ENCODE measurements around the gene RGL4. TPM values are rescaled to one million over a fixed set of nuclear protein-coding genes. Genes with fewer than 3 reads are reported as not detected.

Gene RGL4
- total RNA-seq, 3 donors from 2014 or later (not counting 1 experiment from before 2014, with no cell fraction given), result 11.6 to 14.5 (median 12.7) TPM

DNA sequence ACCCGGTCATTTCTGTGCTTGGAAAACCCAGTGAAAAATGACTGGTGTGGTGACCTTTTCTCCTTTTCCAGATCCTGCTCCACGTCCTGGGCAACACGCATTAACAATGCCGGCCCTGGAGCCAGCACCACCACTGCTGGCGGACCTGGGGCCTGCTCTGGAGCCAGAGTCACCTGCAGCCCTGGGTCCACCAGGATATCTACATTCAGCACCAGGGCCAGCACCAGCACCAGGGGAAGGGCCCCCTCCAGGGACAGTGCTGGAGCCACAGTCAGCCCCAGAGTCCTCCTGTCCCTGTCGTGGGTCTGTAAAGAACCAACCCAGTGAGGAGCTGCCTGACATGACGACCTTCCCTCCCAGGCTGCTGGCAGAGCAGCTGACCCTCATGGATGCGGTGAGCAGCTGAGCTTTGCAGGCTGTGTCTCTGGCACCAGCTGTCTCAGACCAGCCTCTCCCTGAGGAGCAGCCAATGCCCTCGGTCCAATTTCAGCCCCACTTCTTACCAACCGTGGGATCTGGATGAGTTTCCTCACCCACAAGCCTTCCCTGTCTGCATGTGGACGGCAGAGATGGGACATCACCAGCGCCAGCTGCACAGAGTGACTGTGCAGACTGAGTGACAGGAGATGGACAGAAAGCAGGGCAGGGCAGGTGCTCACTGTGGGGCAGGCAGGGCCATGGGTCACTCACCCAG lies 1.9 kb downstream of the RGL4 start:
- Mint-ChIP-seq H3K9me3 (no peaks in the 10 kb centered on the region), H3K36me3 (no peaks in the 10 kb centered on the region), H3K4me1 (peaks cover 24 to 31% of the 10 kb centered on the region in 2 donors), H3K27ac (peak overlapping the region; percentile 26 to 48), H3K4me3 (no peak overlapping the region), H3K27me3 (ENCODE audit: low read depth in 2 of 2) (no peaks in the 10 kb centered on the region)
- TF ChIP-seq, protein P1, sequence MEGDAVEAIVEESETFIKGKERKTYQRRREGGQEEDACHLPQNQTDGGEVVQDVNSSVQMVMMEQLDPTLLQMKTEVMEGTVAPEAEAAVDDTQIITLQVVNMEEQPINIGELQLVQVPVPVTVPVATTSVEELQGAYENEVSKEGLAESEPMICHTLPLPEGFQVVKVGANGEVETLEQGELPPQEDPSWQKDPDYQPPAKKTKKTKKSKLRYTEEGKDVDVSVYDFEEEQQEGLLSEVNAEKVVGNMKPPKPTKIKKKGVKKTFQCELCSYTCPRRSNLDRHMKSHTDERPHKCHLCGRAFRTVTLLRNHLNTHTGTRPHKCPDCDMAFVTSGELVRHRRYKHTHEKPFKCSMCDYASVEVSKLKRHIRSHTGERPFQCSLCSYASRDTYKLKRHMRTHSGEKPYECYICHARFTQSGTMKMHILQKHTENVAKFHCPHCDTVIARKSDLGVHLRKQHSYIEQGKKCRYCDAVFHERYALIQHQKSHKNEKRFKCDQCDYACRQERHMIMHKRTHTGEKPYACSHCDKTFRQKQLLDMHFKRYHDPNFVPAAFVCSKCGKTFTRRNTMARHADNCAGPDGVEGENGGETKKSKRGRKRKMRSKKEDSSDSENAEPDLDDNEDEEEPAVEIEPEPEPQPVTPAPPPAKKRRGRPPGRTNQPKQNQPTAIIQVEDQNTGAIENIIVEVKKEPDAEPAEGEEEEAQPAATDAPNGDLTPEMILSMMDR (IDR thresholded peaks at IDR 0.05), result no peak
- WGBS (ENCODE audit: insufficient coverage), result 97% methylated on average over 12 of the region's 12 CpGs
- Histone ChIP-seq H3K4me3 (ENCODE audit: low read length) (no peak overlapping the region), H3K36me3 (ENCODE audit: control insufficient read depth, insufficient read depth, low read length) (peaks cover 27% of the 10 kb centered on the region), H3K4me1 (ENCODE audit: control insufficient read depth, insufficient read depth, low read length) (peaks cover 29% of the 10 kb centered on the region), H3K9me3 (ENCODE audit: control insufficient read depth, insufficient read depth, low read length) (no peaks in the 10 kb centered on the region), H3K27ac (ENCODE audit: low read length) (no peak overlapping the region), H3K27me3 (ENCODE audit: control insufficient read depth, insufficient read depth, low read length) (no peaks in the 10 kb centered on the region)
- intact Hi-C loops (cut with micrococcal nuclease), result no loop called here
- ATAC-seq, result no peak
- DNase-seq, result no peak

DNA sequence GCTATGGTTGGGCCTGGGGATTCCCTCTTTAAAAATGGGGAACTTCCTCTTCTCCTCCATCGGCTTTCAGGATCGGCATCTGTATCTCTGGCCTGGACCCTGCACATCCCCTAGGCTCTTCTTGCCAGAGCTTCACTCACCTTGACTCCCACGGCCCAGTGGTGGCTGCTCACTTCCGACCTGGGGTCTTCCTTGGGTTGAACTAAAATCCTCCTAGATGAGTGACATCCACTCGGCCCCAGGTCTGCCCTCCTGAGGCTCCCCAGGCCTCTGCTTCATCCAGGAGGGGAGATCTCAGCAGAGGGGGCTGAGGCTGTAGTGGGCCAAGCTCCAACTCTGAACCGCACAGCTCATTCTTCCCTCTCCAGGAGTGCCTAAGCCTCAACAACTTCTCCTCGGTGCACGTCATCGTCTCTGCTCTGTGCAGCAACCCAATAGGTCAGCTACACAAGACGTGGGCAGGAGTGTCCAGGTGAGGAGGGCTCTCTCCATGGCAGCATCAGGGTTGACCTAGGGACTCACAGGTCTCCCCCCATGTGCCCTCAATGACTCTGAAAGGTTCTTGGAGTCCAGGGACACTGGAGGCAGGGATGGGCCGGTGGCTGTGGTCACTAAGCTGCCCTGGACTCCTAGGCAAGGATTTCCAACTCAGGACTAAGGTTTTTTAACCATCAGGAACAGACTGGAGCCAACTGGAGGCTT lies 3.3 kb downstream of the RGL4 start:
- peaks cover 24 to 34% of the 10 kb centered on the region in 2 donors for H3K4me1 Mint-ChIP-seq
- Histone ChIP-seq H3K27ac (ENCODE audit: low read length) (no peak overlapping the region), H3K36me3 (ENCODE audit: control insufficient read depth, insufficient read depth, low read length) (peaks cover 33% of the 10 kb centered on the region), H3K4me1 (ENCODE audit: control insufficient read depth, insufficient read depth, low read length) (peaks cover 35% of the 10 kb centered on the region), H3K4me3 (ENCODE audit: low read length) (no peak overlapping the region), H3K27me3 (ENCODE audit: control insufficient read depth, insufficient read depth, low read length) (no peaks in the 10 kb centered on the region), H3K9me3 (ENCODE audit: control insufficient read depth, insufficient read depth, low read length) (no peaks in the 10 kb centered on the region)
- DNase-seq (no peak), ATAC-seq (no peak)
- H3K9me3 Mint-ChIP-seq, result no peaks in the 10 kb centered on the region
- H3K4me3 Mint-ChIP-seq, result no peak overlapping the region
- peak overlapping the region; percentile 100 for H3K27ac Mint-ChIP-seq
- intact Hi-C loops (cut with micrococcal nuclease), result no loop called here
- TF ChIP-seq, protein P1 (IDR thresholded peaks at IDR 0.05), result no peak
- H3K27me3 Mint-ChIP-seq (ENCODE audit: low read depth in 2 of 2), result no peaks in the 10 kb centered on the region
- whole genome bisulfite sequencing (ENCODE audit: insufficient coverage), result 97% methylated on average over 11 of the region's 11 CpGs
- no peaks in the 10 kb centered on the region for H3K36me3 Mint-ChIP-seq

DNA sequence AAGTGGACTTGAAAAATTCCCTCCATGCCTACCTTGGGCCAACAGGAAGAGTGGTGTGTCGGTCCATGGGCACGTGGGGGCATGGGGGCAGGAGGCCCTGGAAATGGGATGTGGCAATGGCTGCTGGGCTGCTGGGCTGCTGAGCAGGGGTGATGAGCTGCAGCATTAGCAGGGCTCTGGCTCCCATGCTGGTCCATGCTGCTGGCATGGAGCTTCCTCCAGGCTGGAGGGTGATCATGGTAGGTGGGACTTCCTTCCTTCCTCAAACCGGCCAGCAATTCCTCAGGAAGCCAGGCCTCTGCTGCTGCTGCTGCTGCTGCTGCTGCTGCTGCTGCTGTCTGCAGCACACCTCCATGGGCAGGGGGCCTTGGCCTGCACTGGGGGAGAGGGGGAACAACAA lies 4.3 kb downstream of the RGL4 start:
- peaks cover 6% of the 10 kb centered on the region for H3K36me3 Mint-ChIP-seq
- intact Hi-C loops (cut with micrococcal nuclease), result no loop called here

More for the DNA sequence above, 4.3 kb downstream of the RGL4 start:
- Histone ChIP-seq H3K27me3 (ENCODE audit: control insufficient read depth, insufficient read depth, low read length) (no peaks in the 10 kb centered on the region), H3K27ac (ENCODE audit: low read length) (peak overlapping the region; percentile 97), H3K4me3 (ENCODE audit: low read length) (no peak overlapping the region), H3K4me1 (ENCODE audit: control insufficient read depth, insufficient read depth, low read length) (peaks cover 35% of the 10 kb centered on the region), H3K9me3 (ENCODE audit: control insufficient read depth, insufficient read depth, low read length) (no peaks in the 10 kb centered on the region), H3K36me3 (ENCODE audit: control insufficient read depth, insufficient read depth, low read length) (peaks cover 39% of the 10 kb centered on the region)
- H3K4me1 Mint-ChIP-seq, result peaks cover 29 to 34% of the 10 kb centered on the region in 2 donors
- 55% methylated on average over 3 of the region's 3 CpGs for WGBS (ENCODE audit: insufficient coverage)
- peak overlapping the region; percentile 53 for H3K4me3 Mint-ChIP-seq
- TF ChIP-seq, protein P1 (IDR thresholded peaks at IDR 0.05), result no peak
- no peaks in the 10 kb centered on the region for H3K9me3 Mint-ChIP-seq
- H3K27ac Mint-ChIP-seq, result peak overlapping the region; percentile 100
- no peak for DNase-seq
- ATAC-seq, result no peak
- no peaks in the 10 kb centered on the region for H3K27me3 Mint-ChIP-seq (ENCODE audit: low read depth in 2 of 2)
